ENCODE data around the gene FAM228B.
"Not testable (repeated sequence)": the region's sequence is repeated elsewhere in the genome, so short reads cannot be mapped to it uniquely, and the experiment has no call there.

Gene FAM228B

DNA sequence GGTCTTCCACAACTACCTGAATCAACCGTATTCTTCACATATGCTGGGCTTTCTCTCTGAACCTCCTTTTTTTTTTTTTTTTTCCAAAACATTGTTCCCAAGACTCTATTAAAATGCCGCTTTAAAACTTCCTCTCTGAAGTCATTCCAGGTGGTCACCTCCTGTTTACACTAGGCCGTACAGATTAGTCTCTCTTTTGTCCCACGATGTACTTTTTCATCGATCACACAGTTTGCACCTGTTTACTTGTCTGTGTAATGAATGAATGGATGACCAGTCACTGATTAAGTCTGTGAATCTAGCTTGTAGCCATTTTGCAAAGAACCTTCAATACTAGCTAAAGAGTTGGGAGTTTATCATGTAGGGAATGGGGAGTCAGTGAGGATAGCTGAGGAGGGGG, 34.9 kb downstream of the FAM228B start:
- DNase-seq (ENCODE audit: low read depth in 2 of 2): no peak

DNA sequence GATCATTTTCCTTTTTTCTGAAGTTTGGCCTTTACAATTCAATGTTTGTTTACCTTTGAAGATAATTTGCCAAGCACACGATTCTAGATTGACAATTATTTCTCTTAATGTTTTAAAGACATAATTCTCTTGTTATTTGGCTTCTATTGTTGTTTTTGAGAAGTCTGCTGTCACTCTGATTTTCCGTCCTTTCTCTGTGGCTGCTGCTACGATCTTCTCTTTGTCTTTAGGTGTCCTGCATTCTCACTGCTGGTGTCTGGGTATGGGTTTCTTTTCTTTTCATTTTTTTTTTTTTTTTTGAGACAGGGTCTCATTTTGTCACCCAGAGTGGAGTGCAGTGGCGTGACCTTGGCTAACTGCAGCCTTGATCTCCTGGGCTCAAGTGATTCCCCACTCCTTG, 36.4 kb downstream of the FAM228B start:
- DNase-seq (ENCODE audit: low read depth in 2 of 2): no peak

DNA sequence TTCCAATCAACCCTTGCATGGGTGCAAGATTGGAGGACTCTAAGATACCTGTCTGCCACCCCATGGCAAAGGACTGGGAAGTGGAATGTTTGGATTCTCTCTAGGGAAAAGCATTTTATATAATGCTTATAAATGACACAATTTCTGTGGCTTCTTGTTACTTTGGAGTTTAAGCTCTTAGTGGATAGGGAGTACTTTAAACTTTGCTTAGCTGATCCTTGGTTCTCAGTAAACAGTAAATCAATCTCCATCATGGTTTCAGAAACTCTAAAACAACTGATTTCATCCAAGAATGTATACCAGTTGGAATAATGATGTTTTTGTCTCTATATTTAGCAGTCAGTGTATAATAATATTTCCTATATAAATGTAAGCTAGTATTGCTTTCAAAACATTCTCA, 37.5 kb downstream of the FAM228B start:
- no peak for DNase-seq (ENCODE audit: low read depth in 2 of 2)

DNA sequence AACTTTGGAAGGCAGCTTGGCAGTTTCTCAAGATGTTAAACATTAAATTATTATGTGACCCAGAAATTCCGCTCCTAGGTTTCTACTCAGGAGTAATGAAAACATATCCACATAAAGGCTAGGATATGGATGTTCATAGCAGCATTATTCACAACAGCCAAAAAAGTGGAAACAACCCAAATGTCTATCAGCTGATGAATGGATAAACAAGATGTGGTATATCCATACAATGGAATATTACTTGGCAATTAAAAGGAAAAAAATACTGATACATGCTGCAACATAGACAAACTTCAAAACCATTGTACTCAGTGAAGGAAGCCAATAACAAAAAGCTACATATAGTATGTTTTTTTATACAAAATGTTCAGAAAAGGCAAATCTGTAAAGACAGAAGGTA, 39.2 kb downstream of the FAM228B start:
- DNase-seq (ENCODE audit: low read depth in 2 of 2): no peak

DNA sequence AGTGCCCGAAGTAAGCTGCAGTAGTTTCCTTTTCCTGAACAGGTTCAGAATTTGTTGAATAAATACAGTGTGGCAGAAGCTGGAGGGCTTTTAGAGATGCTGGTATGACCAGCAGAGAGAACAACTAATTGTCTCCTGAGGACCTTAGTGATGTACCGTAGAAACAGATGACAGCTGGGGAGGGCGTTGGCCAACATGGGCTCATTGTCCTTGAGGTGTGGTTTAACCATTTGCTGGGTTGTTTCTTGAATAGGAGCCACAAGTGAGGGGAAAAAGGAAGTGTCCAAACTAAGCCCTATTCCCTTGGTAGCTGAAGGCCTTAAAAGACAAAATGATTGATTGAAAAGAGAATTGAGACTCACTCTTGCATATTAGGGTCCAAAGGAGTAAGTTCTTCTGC, 39.9 kb downstream of the FAM228B start:
- DNase-seq (ENCODE audit: low read depth in 2 of 2): no peak

DNA sequence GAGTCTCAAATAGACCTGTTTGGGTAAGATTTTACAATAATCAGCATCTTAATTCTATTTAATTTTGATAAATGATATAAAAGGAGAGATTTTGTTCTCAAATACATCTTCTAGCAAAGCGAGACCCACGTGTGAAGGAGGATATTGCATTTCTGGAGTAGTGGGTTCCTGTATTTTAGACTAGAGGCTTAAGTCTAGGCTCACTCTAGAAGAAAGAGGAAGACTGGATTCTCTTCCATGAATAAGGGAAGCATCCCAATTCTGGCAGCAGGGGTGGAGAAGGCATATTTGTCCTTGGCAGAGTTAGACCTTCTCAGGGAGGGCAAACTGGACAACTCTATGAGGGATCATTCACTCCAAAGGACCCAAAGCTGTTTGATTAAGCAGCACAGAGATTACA, 40.3 kb downstream of the FAM228B start:
- DNase-seq (ENCODE audit: low read depth in 2 of 2): no peak

DNA sequence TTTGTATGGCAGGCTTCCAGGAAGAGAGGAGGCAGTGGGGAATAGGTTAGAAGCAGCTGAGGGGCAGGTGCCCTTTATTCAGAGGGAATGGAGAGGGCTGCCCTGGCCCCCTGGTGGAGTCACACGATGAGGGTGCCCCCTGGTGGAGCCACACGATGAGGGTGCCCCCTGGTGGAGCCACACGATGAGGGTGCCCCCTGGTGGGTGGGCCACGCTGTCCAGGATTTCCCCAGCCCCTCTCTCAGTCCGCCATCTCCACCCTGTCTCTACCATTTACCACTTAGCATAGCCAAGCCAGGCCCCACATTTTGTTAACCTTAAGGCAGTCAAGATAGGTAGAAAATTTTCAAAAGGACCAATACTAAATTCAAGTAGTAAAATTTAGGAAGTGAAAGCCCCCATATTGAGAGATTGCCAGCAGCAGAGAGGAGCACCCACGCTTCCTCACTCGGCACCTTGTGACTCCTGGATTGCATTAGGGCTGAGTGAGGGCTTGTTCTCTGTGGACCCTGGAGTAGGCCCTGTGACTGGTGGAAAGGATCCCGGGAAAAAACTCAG, 41.2 kb downstream of the FAM228B start:
- peak; percentile 30 to 31 for DNase-seq (ENCODE audit: low read depth in 2 of 2)

DNA sequence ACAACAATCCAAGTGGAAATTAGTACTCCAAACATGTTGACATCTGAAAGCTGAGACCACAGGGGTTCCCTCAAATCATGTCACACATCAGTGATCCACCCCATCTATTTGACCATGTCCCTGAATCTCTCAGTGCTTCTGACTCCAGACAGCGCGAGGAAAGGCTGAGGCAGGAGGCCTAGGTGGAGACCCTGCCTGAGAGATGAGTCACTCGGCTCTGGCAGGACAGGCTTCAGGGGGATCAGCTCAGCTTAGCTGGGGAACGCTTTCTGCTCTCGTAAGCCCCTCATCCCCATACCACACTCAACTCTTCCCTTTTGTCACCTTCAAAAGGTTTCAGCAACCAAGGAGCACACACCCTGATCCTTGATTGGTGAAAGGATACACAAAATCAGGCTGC, 45.8 kb downstream of the FAM228B start:
- no peak for DNase-seq (ENCODE audit: low read depth in 2 of 2)

DNA sequence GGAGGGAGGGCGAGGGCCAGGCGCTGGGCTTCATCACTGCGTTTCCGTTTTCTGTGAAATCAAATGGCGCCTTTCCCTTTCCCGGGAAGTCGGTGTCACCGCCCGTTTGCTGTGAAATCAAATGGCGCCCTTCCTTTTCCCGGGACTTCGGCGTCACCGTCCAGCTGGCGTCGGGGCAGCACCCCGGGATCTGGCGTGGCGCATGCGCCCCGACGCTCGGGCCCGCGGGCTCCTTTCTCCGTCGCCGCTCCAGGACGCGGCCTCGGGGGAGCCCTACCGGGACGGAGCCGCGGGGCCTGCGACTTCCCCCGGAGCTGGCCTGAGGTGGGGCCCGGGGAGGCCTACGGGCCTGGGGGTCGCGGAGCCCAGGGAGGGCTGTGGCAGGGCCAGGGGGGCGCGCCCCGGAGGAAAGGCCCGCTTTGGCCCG, 51.6 kb downstream of the FAM228B start, which contains the start of gene FAM228A:
Gene FAM228A, plus strand, starts transcription at position 203 of the 427 bp plus-strand sequence. CDS start 428 bp downstream, outside the sequence.
- DNase-seq (ENCODE audit: low read depth in 2 of 2): no peak

DNA sequence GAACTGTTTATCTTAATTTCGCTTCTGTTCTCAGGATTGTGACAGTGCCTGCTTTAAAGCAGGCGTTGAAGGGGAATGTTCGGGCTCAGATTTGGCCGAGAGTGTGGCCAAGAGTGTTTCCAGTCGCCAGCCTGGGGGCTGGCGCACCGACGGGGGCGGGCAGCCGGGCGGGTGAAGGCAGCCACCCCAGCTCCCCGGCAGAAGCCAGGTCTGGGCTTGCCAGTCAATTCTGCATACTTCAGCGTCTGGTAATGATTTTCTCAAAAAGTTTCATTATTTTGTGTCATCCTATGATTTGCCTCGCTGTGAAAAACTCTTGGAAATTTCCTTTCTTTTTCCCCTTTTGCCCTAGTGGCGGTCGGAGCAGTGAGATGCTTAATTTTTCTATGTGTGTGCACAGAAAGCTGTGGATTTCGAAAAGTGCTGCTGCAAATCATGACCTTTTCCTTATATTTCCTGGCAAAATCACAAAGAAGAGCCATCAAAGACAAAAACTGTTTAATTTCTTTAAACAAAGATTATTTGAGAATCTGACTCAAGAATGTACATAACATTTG, 52.4 kb downstream of the FAM228B start:
- DNase-seq (ENCODE audit: low read depth in 2 of 2): no peak

DNA sequence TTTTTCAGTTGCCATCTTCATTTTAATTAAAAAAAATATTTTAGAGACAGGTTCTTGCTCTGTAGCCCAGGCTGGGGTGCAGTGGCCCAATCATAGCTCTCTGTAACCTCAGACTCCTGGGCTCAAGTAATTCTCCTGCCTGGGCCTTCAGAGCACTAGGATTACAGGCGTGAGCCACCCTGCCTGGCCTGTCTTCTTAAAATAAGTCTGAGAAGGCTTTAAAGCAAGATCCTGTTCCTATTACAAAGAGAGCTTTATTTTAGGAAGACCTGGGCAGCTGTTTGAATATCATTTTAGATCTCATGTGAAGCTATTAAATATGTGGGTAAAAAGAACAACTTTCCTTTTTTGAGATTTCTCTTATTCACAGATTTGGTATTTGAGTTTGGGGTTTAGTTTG, 53.1 kb downstream of the FAM228B start:
- no peak for DNase-seq (ENCODE audit: low read depth in 2 of 2)

DNA sequence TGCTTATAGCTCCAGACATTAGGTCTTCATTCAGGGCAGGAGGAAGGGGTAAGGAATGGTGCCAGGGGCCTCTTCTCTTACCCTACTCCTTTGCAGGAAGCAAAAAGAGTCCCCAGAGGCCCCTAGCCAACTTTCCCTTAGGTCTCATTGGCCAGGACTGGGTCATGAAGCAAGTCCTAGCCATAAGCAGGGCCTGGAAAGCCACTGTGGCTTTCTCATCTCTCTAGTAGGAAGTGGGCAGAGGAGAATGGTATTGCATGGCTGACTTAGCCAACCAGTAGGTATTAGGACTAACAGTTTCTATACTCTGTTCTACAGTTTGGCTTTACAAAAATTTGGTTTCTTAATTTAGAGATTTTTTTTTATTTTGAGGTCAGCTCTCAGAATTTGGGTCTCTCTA, 56.4 kb downstream of the FAM228B start:
- no peak for DNase-seq (ENCODE audit: low read depth in 2 of 2)

DNA sequence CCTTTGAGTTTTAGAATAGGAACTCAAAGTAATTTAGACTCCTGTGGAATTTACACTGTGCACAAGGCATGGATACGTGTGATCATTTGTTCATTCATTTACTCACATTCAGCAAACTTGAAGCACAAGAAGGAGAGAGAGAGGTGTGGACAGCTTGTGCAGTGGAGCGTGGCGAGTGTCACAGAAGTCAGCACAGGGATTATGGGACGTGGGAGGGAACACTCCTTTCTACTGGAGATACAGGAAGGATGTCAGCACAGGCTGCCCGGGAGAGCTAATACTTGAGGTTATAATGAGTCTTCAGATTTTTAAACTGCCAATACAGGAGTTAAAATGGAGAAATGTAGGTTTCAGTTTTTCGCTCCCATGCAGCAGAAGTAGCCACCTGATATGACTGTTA, 58.6 kb downstream of the FAM228B start:
- DNase-seq (ENCODE audit: low read depth in 2 of 2): no peak

DNA sequence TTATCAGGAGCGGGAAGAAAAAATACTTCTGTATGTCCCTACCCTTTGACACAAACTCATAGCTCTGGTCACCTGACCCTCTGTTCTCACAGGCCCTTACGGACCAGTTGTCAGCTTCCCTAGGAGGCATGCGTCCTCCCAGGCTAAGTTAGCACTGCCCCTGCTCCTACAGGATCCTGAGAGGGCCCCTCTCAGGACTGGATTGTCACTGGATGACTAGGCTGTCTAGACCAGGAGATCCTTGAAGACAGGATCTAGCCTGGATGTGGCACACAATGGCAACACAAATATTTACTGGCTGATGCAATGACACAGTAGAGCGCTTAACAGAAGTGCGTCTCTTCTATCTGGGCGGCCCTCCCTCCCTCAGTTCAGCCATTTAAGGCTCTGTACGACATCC, 59.2 kb downstream of the FAM228B start:
- DNase-seq (ENCODE audit: low read depth in 2 of 2): no peak

DNA sequence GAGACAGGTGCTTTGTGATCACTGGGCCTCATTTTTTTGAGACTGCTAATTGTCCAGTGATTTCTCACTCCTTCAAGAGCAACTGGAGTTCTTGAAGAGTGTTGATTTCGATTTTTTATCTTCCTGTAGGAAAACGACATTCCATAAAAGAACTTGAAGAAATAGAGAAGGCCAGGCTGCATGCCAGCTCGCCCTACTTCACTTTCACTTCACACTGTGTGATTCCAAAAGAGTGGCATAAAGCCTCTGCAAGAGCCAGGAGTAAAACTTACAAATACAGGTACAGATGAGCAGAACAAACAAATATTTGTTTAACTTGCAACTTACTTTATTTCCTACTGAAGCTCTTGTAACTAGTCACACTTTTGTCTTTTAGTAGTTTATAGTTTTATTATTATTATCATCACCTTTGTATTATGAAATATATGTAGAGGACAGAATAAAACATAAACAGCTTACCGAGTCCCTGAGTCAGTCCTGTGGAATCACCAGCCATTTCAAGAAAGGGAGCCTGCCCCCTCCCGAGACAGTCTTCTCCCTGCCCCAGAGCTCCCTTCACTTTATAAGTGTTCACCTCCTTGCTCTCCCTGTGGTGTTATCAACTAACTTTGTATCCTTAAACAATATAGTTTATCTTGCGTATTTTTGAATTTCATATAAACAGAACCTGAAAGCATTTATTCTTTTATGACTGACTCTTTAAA, 60.2 kb downstream of the FAM228B start:
- no peak for DNase-seq (ENCODE audit: low read depth in 2 of 2)

DNA sequence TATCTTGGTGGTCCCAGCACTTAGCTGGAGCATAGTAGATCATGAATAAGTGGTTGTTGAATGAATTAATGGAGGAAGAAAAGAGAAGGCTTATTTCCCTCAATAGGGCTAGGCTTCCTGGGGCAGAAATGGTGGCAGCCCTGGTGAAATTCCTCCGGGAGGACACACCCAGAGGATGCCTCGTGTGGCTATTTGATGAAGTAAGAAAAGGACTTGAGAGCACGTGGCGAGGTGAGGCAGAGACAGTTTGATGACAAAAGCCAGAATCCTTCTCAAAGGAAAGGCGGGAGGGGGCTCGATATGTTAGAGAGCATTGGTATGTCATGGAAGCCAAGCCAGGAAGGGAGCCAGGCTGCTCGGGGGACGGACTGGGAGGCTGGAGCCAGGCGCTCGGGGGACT, 66.3 kb downstream of the FAM228B start:
- no peak for DNase-seq (ENCODE audit: low read depth in 2 of 2)

DNA sequence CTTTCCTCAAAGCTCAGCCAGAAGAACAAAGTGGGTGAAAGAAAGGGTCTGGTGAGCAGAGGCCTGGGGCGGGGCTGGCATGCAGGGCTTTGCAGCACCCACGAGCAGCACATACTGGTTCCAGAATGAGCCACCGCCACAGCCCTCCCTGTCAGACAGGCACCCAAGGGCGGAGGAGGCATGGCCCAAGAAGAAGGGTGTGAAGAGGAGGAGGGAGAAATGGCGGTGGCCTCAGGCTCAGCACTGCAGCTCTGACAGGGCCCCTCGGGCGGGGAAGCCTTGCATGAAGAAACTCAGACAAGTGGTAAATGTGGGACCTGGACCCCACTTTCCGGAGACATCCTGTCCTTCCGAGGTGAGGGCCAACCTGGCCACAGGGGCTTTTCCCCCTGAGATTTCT, 67.2 kb downstream of the FAM228B start:
- DNase-seq (ENCODE audit: low read depth in 2 of 2): no peak

DNA sequence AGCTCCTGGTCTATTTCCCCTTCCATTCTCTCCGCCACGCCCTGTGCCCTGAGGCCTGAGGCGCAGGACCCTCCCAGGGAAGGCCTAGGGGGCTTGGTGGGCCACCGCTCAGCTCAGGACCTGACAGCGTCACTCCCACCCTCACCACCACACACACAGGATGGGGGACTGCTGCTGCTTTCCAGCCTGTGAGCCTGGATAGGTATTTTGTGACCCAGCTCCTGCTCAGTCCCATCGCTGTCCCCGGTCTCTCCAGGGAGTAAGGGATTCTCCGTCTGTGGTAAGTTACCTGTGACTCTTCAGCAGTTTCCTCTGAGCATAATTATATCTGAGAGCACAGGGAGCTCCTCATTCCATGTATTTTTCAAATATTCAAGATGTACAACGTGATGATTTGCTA, 67.9 kb downstream of the FAM228B start:
- DNase-seq (ENCODE audit: low read depth in 2 of 2): no peak

DNA sequence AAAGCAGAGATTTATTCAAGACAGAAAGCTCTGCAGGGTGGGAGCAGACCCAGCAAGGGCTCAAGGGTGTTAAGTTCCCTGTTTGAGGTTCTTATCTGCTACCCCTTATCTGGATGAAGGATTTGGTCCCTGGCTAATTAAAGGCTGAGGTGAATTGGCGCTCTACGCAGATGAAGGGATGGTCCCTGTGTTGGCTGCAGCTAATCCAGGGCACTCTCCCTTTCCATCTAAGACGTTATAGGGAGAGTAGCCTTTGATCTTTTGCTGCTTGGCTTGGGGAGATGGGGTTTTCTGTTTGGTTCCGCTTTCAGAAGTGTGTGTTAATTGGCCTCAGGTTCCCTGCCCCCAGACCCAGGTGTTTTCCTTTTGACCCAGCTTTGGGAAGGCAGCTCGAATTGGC, 68.6 kb downstream of the FAM228B start:
- DNase-seq (ENCODE audit: low read depth in 2 of 2): no peak

DNA sequence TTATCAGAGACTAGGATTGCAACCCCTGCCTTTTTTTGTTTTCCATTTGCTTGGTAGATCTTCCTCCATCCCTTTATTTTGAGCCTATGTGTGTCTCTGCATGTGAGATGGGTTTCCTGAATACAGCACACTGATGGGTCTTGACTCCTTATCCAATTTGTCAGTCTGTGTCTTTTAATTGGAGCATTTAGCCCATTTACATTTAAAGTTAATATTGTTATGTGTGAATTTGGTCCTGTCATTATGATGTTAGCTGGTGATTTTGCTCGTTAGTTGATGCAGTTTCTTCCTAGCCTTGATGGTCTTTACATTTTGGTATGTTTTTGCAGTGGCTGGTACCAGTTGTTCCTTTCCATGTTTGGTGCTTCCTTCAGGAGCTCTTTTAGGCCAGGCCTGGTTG, 73.9 kb downstream of the FAM228B start:
- not testable (repeated sequence) for DNase-seq (ENCODE audit: low read depth in 2 of 2)

DNA sequence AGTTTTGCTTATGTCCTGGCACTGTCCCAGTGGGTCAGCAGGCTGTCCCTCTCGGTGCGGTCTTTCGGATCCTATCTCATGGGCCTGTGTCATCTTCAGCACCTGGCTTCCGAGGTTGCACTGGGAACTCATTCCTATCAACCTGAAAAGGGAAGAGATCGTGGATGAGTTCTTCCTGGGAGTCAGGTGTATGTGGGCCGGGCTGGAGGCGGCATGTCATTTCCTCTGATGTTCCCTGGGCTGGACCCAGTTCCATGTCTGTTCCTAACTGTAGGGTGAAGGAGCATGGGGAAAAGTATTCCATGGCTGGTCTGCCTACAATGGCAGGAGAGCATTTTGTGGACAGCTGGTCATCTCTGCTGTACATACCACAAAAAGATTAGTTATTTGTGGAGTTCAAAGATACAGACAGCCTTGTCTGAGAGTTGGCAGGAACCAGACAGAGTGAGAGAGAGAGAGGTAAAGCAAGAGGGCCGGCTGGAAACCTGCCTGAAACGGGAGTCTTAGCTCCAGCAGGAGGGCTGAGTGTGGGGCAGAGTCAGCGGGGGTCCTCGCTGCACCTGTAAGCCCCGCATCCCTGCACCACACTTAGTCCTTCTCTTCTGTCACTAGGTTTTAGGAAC, 76.8 kb downstream of the FAM228B start:
- DNase-seq (ENCODE audit: low read depth in 2 of 2): no peak

DNA sequence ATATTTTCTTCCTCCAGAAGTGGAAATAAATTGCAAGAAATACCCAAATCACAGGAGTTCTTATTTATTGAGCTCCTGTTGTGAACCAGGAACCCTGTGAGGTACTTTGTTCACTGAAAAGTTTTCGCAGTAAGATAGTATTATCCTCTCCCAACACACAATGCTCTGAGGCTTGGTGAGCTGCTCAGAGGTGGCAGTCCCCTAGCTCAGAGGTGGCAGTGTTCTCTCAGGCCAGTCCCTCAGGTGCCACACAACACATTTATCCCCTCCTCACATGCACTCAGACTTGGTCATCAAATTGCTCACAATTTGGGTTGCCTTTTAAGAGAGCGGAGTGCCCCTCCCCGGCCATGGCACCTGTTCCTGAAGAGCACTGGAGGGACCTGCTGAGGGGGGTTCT, 77.5 kb downstream of the FAM228B start:
- no peak for DNase-seq (ENCODE audit: low read depth in 2 of 2)

Measured in stimulated activated CD8-positive, alpha-beta memory T cell treated with anti-CD3 and anti-CD28 coated beads, Interleukin-2, amount 100 ng/mL, for 48 hours (primary cell).